MM.1S (cell line): Measurements from ENCODE around the gene GCC1.

Experiments
- EZH2 ChIP-seq: fragments of 300-600 bp; sonication (generic); optimal IDR thresholded peaks from 2 replicates; pipeline ENCODE3; 2017; ENCODE audit warnings: low read depth, mild to moderate bottlenecking, antibody characterized with exemption, low read length, mixed read lengths
- TF ChIP-seq, protein P1 (sequence below): fragments of 300-600 bp; sonication (generic); IDR thresholded peaks from 2 replicates; pipeline ENCODE4 v1.5.1; 2016; ENCODE audit warnings: antibody characterized with exemption, low read length, mixed read lengths

DNA sequence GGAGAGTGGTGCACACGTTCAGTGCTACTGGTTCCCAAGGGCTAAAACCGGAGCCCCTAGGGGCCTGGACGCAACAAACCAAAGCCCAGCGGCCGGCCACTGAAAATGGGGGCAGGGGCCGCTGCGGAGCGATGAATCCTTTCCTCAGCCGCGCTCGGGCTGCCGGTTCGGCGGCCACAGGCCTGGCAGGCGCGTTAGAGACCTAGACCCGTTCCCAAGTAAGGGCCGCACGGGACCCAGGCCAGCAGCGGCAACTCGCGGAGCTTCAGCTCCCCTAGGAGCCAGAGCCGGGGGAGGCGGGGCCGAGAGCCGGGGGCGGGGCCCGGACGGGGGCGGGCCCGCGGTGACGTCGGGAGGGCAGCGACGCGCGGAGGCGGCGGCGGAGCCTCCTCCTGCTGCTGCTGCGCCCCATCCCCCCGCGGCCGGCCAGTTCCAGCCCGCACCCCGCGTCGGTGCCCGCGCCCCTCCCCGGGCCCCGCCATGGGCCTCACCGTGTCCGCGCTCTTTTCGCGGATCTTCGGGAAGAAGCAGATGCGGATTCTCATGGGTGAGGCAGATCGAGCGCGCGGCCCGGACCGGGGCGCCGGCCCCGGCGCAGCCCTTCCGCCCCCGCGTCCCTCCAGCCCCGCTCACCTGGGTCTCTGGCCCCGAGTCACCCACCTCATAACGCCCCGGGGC is 2.8 kb upstream of the GCC1 start, which contains the start of gene ARF5:
- no peak for TF ChIP-seq EZH2
- TF ChIP-seq, protein P1, sequence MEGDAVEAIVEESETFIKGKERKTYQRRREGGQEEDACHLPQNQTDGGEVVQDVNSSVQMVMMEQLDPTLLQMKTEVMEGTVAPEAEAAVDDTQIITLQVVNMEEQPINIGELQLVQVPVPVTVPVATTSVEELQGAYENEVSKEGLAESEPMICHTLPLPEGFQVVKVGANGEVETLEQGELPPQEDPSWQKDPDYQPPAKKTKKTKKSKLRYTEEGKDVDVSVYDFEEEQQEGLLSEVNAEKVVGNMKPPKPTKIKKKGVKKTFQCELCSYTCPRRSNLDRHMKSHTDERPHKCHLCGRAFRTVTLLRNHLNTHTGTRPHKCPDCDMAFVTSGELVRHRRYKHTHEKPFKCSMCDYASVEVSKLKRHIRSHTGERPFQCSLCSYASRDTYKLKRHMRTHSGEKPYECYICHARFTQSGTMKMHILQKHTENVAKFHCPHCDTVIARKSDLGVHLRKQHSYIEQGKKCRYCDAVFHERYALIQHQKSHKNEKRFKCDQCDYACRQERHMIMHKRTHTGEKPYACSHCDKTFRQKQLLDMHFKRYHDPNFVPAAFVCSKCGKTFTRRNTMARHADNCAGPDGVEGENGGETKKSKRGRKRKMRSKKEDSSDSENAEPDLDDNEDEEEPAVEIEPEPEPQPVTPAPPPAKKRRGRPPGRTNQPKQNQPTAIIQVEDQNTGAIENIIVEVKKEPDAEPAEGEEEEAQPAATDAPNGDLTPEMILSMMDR, result no peak
